ENCODE data around the gene COPB2. TPM values are rescaled to one million over a fixed set of nuclear protein-coding genes. Genes with fewer than 3 reads are reported as not detected.

Gene COPB2
- total and polyA plus RNA-seq, 2 of the 8 experiments (the other 6 are each of a cell fraction or from before 2014, with no cell fraction given) = 40.3 to 119 TPM

GRCh38 chr3:139327861-139328260, 61.6 kb downstream of the COPB2 start:
- Histone ChIP-seq H2BK5ac (ENCODE audit: low read depth, low read length) (no peak overlapping the region), H3K79me1 (ENCODE audit: low read depth, low read length) (no peaks in the 10 kb centered on the region), H3K4me1 (replicated peaks in 1 of 4; ENCODE audit: control insufficient read depth in 3 of 4, insufficient read depth in 4 of 4, low read length in 3 of 4) (no peaks in the 10 kb centered on the region), H3K56ac (replicated peaks; ENCODE audit: insufficient read length, low read depth, low read length) (no peak overlapping the region), H3K9me3 (ENCODE audit: insufficient read depth in 2 of 2, low read depth in 1 of 2, low read length in 1 of 2) (no peaks in the 10 kb centered on the region), H2BK15ac (ENCODE audit: low read length) (no peak overlapping the region), H2BK12ac (ENCODE audit: low read depth, low read length) (no peak overlapping the region), H2AFZ (ENCODE audit: low read length) (no peak overlapping the region), H3K14ac (ENCODE audit: insufficient read length) (no peak overlapping the region), H2BK20ac (ENCODE audit: low read length) (no peak overlapping the region), H3K27me3 (replicated peaks in 1 of 4; ENCODE audit: control insufficient read depth in 3 of 4, extremely low read depth in 1 of 4, insufficient read depth in 3 of 4, low read length in 3 of 4) (peaks cover 0 to 5% (median 4%) of the 10 kb centered on the region in 4 experiments; a peak in 3 of 7 replicates), H4K5ac (ENCODE audit: insufficient read length, low read depth, low read length) (no peak overlapping the region), H3K79me2 (ENCODE audit: control insufficient read depth in 1 of 2, insufficient read depth in 2 of 2, low read length in 2 of 2) (no peaks in the 10 kb centered on the region), H2BK120ac (replicated peaks; ENCODE audit: low read depth, low read length) (no peak overlapping the region), H3K9ac (replicated peaks in 1 of 4; ENCODE audit: extremely low read depth in 1 of 4, low read depth in 3 of 4, low read length in 3 of 4) (no peak overlapping the region), H3K4ac (replicated peaks; ENCODE audit: insufficient read length, low read depth, low read length) (no peak overlapping the region), H4K91ac (replicated peaks; ENCODE audit: insufficient read length, low read length) (no peak overlapping the region), H3K23me2 (ENCODE audit: low read depth, low read length) (no peaks in the 10 kb centered on the region), H3K23ac (ENCODE audit: insufficient read length) (no peak overlapping the region), H4K20me1 (replicated peaks in 1 of 2; ENCODE audit: control insufficient read depth in 1 of 2, insufficient read depth in 2 of 2, low read length in 2 of 2) (no peaks in the 10 kb centered on the region), H2AK5ac (ENCODE audit: low read depth, low read length) (no peak overlapping the region), H3K27ac (ENCODE audit: low read depth, low read length) (no peak overlapping the region), H3K4me2 (ENCODE audit: insufficient read depth in 1 of 2, low read depth in 2 of 2, low read length in 2 of 2) (no peak overlapping the region), H3K4me3 (ENCODE audit: extremely low read depth in 1 of 4, insufficient read depth in 2 of 4, low read depth in 3 of 4, low read length in 4 of 4) (no peak overlapping the region), H3K36me3 (ENCODE audit: control insufficient read depth in 2 of 4, insufficient read depth in 4 of 4, low read length in 3 of 4) (no peaks in the 10 kb centered on the region), H3K18ac (ENCODE audit: extremely low read depth, low read length) (no peak overlapping the region), H4K8ac (ENCODE audit: extremely low read depth, insufficient read depth, low read length) (no peak overlapping the region; the same call in 1 of the 2 replicates)
- WGBS, 2 experiments (ENCODE audit: extremely low coverage in 1 of 2, insufficient coverage in 1 of 2, insufficient read length in 1 of 2, insufficient replicate concordance in 2 of 2, low coverage in 1 of 2, low lambda C conversion rate in 2 of 2, missing lambda C conversion rate in 1 of 2) = 85% methylated on average over 8 of the region's 8 CpGs; no CpG with 5 or more reads in 1 of the 2 experiments
- DNase-seq (ENCODE audit: low read depth in 1 of 2, low spot score in 2 of 2) (no peak), FAIRE-seq (no peak)
- ChIA-PET CTCF (ENCODE audit: partially characterized antibody) (interaction anchor here (0.6 to 4.7 kb wide), 3 partner anchors 10 to 634 kb away, joined by 3 to 58 read pairs (median 4); no protein-coding TSS in a partner anchor), POLR2A (ENCODE audit: partially characterized antibody) (no interaction called here)
- TF ChIP-seq CEBPB (IDR thresholded peaks at IDR 0.05; ENCODE audit: low read depth, low read length) = no peak
- no peak for TF ChIP-seq EZH2 (IDR thresholded peaks at IDR 0.05; ENCODE audit: low read depth, low read length, severe bottlenecking)
- TF ChIP-seq TCF12 (IDR thresholded peaks at IDR 0.05; ENCODE audit: low read depth, low read length) = no peak
- TF ChIP-seq USF2 (IDR thresholded peaks at IDR 0.05; ENCODE audit: low read length) = no peak
- TF ChIP-seq NANOG (IDR thresholded peaks at IDR 0.05; ENCODE audit: insufficient read depth, low read depth, low read length, poor library complexity, severe bottlenecking) = no peak

All from H1 (cell line).